PC-9 (cell line): ENCODE measurements around the gene ANKRD62.

ENCODE experiments used
- CTCF ChIP-seq: fragments of 200-600 bp; sonication (generic); conservative IDR thresholded peaks from 2 replicates; pipeline ENCODE4 v1.6.1; 2017; ENCODE audit warnings: mixed run types, antibody characterized with exemption, mild to moderate bottlenecking, moderate library complexity
- EZH2 ChIP-seq: fragments of 200-600 bp; sonication (generic); IDR thresholded peaks from 2 replicates; pipeline ENCODE4 v1.8.0; 2017; ENCODE audit warnings: antibody characterized with exemption, low read depth

GRCh38 chr18:12079491-12080237 is 14.0 kb upstream of the ANKRD62 start:
- TF ChIP-seq CTCF, result no peak
- no peak for TF ChIP-seq EZH2
